HepG2 (cell line): ENCODE data around the gene TXNDC9. TPM values are rescaled to one million over a fixed set of nuclear protein-coding genes. Genes with fewer than 3 reads are reported as not detected.

ENCODE experiments used
- FOXO1 ChIP-seq: sonication (generic); formaldehyde crosslinking; IDR thresholded peaks from 2 replicates; pipeline ENCODE4 v1.4.0; 2020; ENCODE audit warnings: missing genetic modification reagents
- GABPA ChIP-seq, 2 experiments: IDR thresholded peaks; 2 replicates each; pipeline ENCODE4 v1.6.1; 2011 to 2016; ENCODE audit warnings: low read depth in 2 of 2, low read length in 1 of 2, missing biosample characterization in 1 of 2, missing genetic modification characterization in 1 of 2
- MXI1 ChIP-seq: IDR thresholded peaks from 3 replicates; pipeline ENCODE4 v1.6.1; 2012; ENCODE audit warnings: low read depth, low read length, inconsistent platforms, borderline replicate concordance
- NFKB2 ChIP-seq: sonication (generic); formaldehyde crosslinking; IDR thresholded peaks from 2 replicates; pipeline ENCODE4 v1.4.0; 2020; ENCODE audit warnings: missing genetic modification reagents, borderline replicate concordance
- PCBP2 ChIP-seq: fragments of 200-400 bp; formaldehyde crosslinking; optimal IDR thresholded peaks from 2 replicates; pipeline ENCODE3; 2018; ENCODE audit warnings: low read length, low read depth; ENCODE audit not compliant: poor library complexity, severe bottlenecking
- PITX1 ChIP-seq: sonication (generic); formaldehyde crosslinking; IDR thresholded peaks from 2 replicates; pipeline ENCODE4 v1.5.1; 2020; ENCODE audit warnings: mild to moderate bottlenecking, missing genetic modification reagents
- PRPF4 ChIP-seq: fragments of 200-400 bp; formaldehyde crosslinking; IDR thresholded peaks from 2 replicates; pipeline ENCODE4 v1.6.1; 2016; ENCODE audit warnings: low read length, low read depth; ENCODE audit not compliant: poor library complexity, severe bottlenecking
- SIN3B ChIP-seq: fragments of 150-350 bp; IDR thresholded peaks from 2 replicates; pipeline ENCODE4 v1.6.1; 2014; ENCODE audit warnings: low read length
- TAF1 ChIP-seq: sonication (generic); formaldehyde crosslinking; IDR thresholded peaks from 2 replicates; pipeline ENCODE4 v1.4.0; 2020; ENCODE audit warnings: missing genetic modification reagents
- TBX2 ChIP-seq: sonication (generic); formaldehyde crosslinking; IDR thresholded peaks from 2 replicates; pipeline ENCODE4 v1.5.0; 2020; ENCODE audit warnings: missing genetic modification reagents, mild to moderate bottlenecking, borderline replicate concordance
- TOPORS ChIP-seq: sonication (generic); formaldehyde crosslinking; IDR thresholded peaks from 2 replicates; pipeline ENCODE4 v1.8.0; 2023; ENCODE audit warnings: mild to moderate bottlenecking, missing genetic modification reagents
- ZFY ChIP-seq: sonication (generic); formaldehyde crosslinking; IDR thresholded peaks from 2 replicates; pipeline ENCODE4 v1.4.0; 2020; ENCODE audit warnings: missing genetic modification reagents
- ZNF12 ChIP-seq: sonication (generic); formaldehyde crosslinking; IDR thresholded peaks from 2 replicates; pipeline ENCODE4 v1.5.0; 2020; ENCODE audit warnings: missing genetic modification reagents
- ZNF430 ChIP-seq: sonication (generic); formaldehyde crosslinking; IDR thresholded peaks from 2 replicates; pipeline ENCODE4 v1.9.0; 2021; ENCODE audit warnings: mild to moderate bottlenecking, missing genetic modification reagents
- ZNF44 ChIP-seq: sonication (generic); formaldehyde crosslinking; IDR thresholded peaks from 2 replicates; pipeline ENCODE4 v1.5.1; 2020; ENCODE audit warnings: mild to moderate bottlenecking, missing genetic modification reagents
- ZNF501 ChIP-seq: sonication (generic); formaldehyde crosslinking; IDR thresholded peaks from 2 replicates; pipeline ENCODE4 v1.5.1; 2020; ENCODE audit warnings: mild to moderate bottlenecking, moderate library complexity, missing genetic modification reagents
- ZNF678 ChIP-seq: sonication (generic); formaldehyde crosslinking; IDR thresholded peaks from 2 replicates; pipeline ENCODE4 v1.4.0; 2020; ENCODE audit warnings: mild to moderate bottlenecking, missing genetic modification reagents
- ZNF782 ChIP-seq: sonication (generic); formaldehyde crosslinking; IDR thresholded peaks from 2 replicates; pipeline ENCODE4 v1.4.0; 2020; ENCODE audit warnings: missing genetic modification reagents, mild to moderate bottlenecking, borderline replicate concordance
- ZNF891 ChIP-seq: sonication (generic); formaldehyde crosslinking; IDR thresholded peaks from 2 replicates; pipeline ENCODE4 v1.5.0; 2020; ENCODE audit warnings: mild to moderate bottlenecking, missing genetic modification reagents
- polyA plus RNA-seq, 8 experiments: library from polyadenylated mRNA; depleted of rRNA in 3 of 8; stranded (reverse) in 7 of 8; unstranded in 1 of 8; fragments of >200 nt; fragmentation: Illumina TruSeq in 4 of 8; extraction: Trizol in 4 of 8; gene quantifications; 2 replicates each; pipeline versions ENCODE4 v1.2.1 to v1.2.3, GENCODE V29; 2011 to 2016; ENCODE audit warnings: low read depth in 4 of 8, missing spikeins in 1 of 8, mixed read lengths in 1 of 8; ENCODE audit not compliant: insufficient read depth in 1 of 8
- total RNA-seq, 5 experiments: library from RNA; depleted of rRNA; stranded (reverse); fragments of >200 nt; fragmentation: Illumina TruSeq; extraction: Trizol; gene quantifications; 2 replicates each; pipeline ENCODE4 v1.2.3, GENCODE V29; 2016; ENCODE audit warnings: low read depth in 1 of 5
- TF ChIP-seq, protein P1 (sequence below): sonication (generic); IDR thresholded peaks from 2 replicates; pipeline ENCODE4 v1.6.1; 2016; ENCODE audit warnings: low read depth, borderline replicate concordance
- TF ChIP-seq, protein P2 (sequence below): sonication (generic); formaldehyde crosslinking; IDR thresholded peaks from 2 replicates; pipeline ENCODE4 v1.4.0; 2020; ENCODE audit warnings: missing genetic modification reagents
- TF ChIP-seq, protein P3 (sequence below): sonication (generic); formaldehyde crosslinking; IDR thresholded peaks from 2 replicates; pipeline ENCODE4 v1.8.0; 2022; ENCODE audit warnings: mild to moderate bottlenecking, missing genetic modification reagents, moderate library complexity
- TF ChIP-seq, protein P4 (sequence below): sonication (generic); formaldehyde crosslinking; IDR thresholded peaks from 2 replicates; pipeline ENCODE4 v1.5.0; 2020; ENCODE audit warnings: mild to moderate bottlenecking, missing genetic modification reagents, borderline replicate concordance

The TXNDC9 gene
- total and polyA plus RNA-seq, 2 of the 13 experiments (the other 11 are each of a cell fraction or from before 2014, with no cell fraction given) = 35.2 to 94.6 TPM

DNA sequence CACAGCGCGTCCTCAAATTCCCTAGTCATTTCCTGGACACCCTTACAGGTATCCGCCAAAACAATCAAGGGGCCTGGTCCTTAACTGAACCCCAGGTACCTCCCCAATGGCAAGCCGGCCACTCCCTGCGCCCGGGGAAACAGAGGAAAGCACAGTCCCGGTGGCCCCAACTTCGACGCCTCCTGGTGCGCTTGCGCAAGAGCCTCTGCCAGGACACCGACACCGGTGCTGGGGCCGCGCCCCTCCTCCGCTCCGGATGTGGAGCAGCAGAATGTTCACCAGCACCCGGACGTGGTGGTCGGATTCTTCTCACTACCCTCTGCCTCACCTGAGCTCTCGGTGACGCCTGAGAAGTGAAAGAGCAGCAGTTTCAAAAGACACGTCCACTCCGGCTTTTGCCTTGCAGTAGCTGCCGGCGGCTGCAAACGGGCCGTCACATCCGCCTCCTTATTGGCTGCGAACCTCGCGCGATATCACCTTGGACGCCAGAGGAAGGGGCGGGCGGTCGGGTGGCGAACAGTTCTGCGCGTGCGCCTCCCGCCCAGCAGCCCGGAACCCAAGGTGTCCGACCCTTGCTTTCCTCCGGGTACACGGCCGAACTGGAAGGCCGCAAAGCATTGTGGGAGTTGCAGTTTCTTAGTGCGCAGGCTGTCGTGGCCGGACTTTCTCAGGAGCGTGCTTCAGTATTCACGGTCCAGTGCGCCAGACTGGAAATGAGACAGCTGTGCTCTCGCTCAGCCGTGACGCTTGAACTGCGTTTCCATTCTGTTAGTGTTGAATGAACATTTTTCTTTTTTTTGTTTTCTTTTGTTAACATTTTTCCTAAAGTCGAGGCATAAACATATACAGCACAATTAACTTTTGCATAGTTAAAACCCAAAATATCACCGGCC lies at the start of gene TXNDC9 (continued):
- TF ChIP-seq ZNF782 (CRISPR knock-in tag) (peak; percentile 65; the same call in 1 of the 2 replicates), TBX2 (peak; percentile 90), TOPORS (CRISPR knock-in tag) (peak; percentile 22), PCBP2 (no peak), ZFY (CRISPR knock-in tag) (peak; percentile 97), ZNF44 (CRISPR knock-in tag) (peak; percentile 87; the same call in 1 of the 2 replicates), TAF1 (CRISPR knock-in tag) (peak; percentile 90), SIN3B (peak; percentile 81), ZNF430 (peak; percentile 68), ZNF678 (CRISPR knock-in tag) (peak; percentile 55; the same call in 1 of the 2 replicates), PRPF4 (no peak), ZNF501 (CRISPR knock-in tag) (peak; percentile 97), NFKB2 (CRISPR knock-in tag) (peak; percentile 96; the same call in 1 of the 2 replicates), MXI1 (peak; percentile 92; the same call in 2 of the 3 replicates), PITX1 (peak; percentile 59), ZNF891 (peak; percentile 85; the same call in 1 of the 2 replicates), FOXO1 (CRISPR knock-in tag) (peak; percentile 73), GABPA (IDR thresholded peaks at IDR 0.05; ENCODE audit: low read depth, low read length) (peak; percentile 92), GABPA (CRISPR knock-in tag; IDR thresholded peaks at IDR 0.05; ENCODE audit: low read depth) (peak; percentile 96), ZNF12 (CRISPR knock-in tag) (no peak; the same call in none of the 2 replicates)
- TF ChIP-seq, protein P1, sequence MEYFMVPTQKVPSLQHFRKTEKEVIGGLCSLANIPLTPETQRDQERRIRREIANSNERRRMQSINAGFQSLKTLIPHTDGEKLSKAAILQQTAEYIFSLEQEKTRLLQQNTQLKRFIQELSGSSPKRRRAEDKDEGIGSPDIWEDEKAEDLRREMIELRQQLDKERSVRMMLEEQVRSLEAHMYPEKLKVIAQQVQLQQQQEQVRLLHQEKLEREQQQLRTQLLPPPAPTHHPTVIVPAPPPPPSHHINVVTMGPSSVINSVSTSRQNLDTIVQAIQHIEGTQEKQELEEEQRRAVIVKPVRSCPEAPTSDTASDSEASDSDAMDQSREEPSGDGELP = peak; percentile 80; the same call in 1 of the 2 replicates
- TF ChIP-seq, protein P2, sequence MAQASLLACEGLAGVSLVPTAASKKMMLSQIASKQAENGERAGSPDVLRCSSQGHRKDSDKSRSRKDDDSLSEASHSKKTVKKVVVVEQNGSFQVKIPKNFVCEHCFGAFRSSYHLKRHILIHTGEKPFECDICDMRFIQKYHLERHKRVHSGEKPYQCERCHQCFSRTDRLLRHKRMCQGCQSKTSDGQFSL (CRISPR knock-in tag) = no peak; the same call in 1 of the 2 replicates
- TF ChIP-seq, protein P3, sequence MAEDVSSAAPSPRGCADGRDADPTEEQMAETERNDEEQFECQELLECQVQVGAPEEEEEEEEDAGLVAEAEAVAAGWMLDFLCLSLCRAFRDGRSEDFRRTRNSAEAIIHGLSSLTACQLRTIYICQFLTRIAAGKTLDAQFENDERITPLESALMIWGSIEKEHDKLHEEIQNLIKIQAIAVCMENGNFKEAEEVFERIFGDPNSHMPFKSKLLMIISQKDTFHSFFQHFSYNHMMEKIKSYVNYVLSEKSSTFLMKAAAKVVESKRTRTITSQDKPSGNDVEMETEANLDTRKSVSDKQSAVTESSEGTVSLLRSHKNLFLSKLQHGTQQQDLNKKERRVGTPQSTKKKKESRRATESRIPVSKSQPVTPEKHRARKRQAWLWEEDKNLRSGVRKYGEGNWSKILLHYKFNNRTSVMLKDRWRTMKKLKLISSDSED = no peak
- TF ChIP-seq, protein P4, sequence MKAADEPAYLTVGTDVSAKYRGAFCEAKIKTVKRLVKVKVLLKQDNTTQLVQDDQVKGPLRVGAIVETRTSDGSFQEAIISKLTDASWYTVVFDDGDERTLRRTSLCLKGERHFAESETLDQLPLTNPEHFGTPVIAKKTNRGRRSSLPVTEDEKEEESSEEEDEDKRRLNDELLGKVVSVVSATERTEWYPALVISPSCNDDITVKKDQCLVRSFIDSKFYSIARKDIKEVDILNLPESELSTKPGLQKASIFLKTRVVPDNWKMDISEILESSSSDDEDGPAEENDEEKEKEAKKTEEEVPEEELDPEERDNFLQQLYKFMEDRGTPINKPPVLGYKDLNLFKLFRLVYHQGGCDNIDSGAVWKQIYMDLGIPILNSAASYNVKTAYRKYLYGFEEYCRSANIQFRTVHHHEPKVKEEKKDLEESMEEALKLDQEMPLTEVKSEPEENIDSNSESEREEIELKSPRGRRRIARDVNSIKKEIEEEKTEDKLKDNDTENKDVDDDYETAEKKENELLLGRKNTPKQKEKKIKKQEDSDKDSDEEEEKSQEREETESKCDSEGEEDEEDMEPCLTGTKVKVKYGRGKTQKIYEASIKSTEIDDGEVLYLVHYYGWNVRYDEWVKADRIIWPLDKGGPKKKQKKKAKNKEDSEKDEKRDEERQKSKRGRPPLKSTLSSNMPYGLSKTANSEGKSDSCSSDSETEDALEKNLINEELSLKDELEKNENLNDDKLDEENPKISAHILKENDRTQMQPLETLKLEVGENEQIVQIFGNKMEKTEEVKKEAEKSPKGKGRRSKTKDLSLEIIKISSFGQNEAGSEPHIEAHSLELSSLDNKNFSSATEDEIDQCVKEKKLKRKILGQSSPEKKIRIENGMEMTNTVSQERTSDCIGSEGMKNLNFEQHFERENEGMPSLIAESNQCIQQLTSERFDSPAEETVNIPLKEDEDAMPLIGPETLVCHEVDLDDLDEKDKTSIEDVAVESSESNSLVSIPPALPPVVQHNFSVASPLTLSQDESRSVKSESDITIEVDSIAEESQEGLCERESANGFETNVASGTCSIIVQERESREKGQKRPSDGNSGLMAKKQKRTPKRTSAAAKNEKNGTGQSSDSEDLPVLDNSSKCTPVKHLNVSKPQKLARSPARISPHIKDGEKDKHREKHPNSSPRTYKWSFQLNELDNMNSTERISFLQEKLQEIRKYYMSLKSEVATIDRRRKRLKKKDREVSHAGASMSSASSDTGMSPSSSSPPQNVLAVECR = peak; percentile 96
